HepG2 (cell line): ENCODE results near the gene ARL5C.

Source experiments
- CTCF ChIP-seq: sonication (generic); formaldehyde crosslinking; IDR thresholded peaks from 2 replicates; pipeline ENCODE4 v1.5.0; 2020; ENCODE audit warnings: mild to moderate bottlenecking, missing genetic modification reagents, moderate library complexity
- GATAD1 ChIP-seq: IDR thresholded peaks from 2 replicates; pipeline ENCODE4 v1.6.1; 2016; ENCODE audit warnings: missing genetic modification reagents, missing compliant biosample characterization
- ZNF550 ChIP-seq: sonication (generic); formaldehyde crosslinking; IDR thresholded peaks from 2 replicates; pipeline ENCODE4 v1.4.0; 2020; ENCODE audit warnings: mild to moderate bottlenecking, missing genetic modification reagents, borderline replicate concordance

- TF ChIP-seq CTCF (no peak), GATAD1 (no peak), ZNF550 (no peak)
Observed at GRCh38 chr17:39198186-39198566, 32.2 kb upstream of the ARL5C start.
